DMS114 treated with DMSO at 0.1 percent for 48 hours (cell line): Measurements from ENCODE around the gene SLC5A10.

Experiments used
- DNase-seq: peaks from one replicate; lab custom pipeline; 2025; ENCODE audit not compliant: unreplicated experiment; lab: John Stamatoyannopoulos, UW

Gene SLC5A10

DNA sequence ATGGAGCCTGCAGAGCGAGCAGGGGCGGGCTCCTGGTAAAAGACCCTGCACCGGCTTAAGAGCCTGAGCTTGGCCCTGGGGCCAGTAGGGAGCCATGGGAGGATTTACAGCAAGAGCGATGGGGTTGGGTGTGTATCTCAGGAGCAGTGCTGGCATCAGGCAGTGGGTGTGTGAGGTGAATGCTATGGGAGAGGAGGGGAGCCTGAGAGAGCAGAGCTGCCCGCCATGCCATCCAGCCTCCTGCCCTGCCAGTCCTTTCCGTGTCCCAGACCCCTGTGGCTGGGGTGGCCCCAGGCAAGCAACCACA lies 29.3 kb downstream of the SLC5A10 start:
- no peak for DNase-seq

- no peak for DNase-seq
Observed at GRCh38 chr17:18981642-18982424, 29.9 kb downstream of the SLC5A10 start.

- DNase-seq: no peak
Observed at GRCh38 chr17:18984273-18985114, 32.5 kb downstream of the SLC5A10 start.

GRCh38 chr17:18985475-18985874 lies 33.5 kb downstream of the SLC5A10 start:
- DNase-seq: no peak

DNA sequence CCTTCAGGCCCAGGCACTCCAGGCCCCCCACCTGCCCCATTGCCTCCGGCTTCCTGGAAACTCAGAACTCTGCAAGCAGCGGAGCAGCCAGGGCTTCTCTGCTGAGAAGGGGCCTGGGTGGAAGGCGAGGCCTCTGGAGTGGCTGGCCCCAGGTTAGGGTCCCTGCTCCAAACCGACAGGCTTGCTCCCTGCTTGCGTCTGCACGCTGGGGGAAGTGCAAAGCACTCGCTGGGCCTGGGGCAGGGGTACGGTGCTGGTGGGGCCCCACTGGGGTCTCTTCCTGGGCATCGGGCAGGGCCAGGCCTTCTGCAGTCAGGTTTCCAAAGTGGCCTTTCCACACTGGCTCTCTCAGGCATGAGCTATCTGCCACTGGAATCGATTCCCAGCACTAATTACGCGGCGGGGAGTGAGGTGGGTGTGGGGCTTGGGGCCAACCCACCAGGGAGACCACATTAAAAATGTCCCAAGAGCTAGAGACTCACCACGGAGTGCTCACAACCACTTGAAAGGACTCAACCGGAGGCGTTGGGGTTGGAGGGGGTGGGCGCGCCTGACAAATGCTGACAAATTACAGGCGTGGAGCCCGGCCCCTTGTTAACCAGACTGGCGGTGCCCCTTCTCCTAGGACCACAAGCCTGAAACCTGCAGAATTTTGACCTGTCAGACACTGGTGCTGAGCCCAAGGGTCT lies 34.7 kb downstream of the SLC5A10 start:
- no peak for DNase-seq

GRCh38 chr17:18987230-18987610 lies 35.3 kb downstream of the SLC5A10 start:
- DNase-seq: no peak

GRCh38 chr17:18987862-18988545 lies 36.0 kb downstream of the SLC5A10 start:
- DNase-seq: no peak

GRCh38 chr17:18988546-18989173 lies 36.7 kb downstream of the SLC5A10 start:
- no peak for DNase-seq

GRCh38 chr17:18990331-18990730 lies 38.4 kb downstream of the SLC5A10 start:
- no peak for DNase-seq

DNA sequence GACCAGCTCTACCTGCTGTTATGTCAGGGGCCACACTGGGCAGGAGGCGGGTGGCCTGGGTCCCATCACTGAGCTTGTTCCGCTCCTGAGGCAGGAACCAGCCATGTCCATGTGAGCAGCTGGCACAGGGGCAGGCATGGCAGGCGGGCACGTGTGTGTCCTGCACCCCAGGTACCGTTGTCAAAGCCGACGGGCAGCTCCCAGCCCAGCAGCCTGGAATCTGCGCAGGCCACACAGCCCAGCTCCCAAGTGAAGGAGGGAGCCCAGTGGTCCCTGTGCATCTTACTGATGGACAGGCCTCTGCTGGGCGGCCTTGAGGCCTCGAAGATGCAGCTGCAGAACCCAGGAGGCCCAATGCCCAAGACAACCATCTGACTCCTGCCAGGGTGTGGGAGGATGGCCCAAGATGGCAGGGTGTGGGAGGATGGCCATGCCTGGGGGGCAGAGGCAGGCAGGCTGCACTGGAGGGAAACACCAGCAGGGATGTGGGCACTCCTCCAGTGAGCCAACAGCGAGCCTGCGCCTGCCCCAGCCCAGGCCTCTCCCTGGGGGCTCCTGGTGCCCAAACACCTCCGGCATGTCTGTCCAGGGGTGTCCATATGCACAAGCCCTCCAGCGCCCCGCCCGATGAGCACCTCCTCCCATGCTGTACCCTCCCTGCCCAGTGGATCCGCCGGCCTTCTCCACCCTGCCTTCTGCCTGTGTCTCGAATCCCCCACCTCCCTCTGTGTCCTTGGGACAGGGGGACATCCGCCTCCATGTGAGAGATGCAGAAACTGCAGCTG lies 39.8 kb downstream of the SLC5A10 start:
- no peak for DNase-seq

- DNase-seq: no peak
Observed at GRCh38 chr17:18992454-18993130, 40.6 kb downstream of the SLC5A10 start.

DNA sequence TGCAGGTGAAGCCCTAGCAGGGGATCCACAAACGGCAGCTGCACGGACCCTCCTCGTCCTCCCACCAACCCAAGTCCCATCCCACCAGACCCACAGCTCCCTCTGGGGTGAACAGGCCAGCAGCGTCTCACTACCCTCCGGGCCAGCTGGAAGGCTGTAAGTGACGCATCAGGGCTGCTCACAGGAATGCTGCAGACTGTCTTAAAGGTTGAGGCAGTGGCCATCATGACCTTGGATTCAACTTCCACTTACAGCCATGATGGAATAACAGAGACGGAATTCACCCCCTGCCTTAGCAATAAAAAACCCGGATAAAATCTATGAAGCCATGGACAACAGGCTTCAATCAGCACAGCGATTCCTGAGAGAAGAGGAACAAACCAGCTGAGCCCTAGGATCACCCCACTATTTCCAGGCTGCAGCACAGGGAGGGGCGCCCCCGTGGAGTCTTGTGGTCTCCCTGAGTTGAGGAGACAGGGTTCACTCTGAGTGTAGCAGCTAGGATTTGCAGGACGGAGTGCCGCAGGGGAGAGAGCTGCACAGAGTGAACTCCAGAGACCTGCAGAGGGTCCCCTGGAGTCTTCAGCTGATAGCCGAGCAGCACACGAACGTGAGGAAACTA lies 42.1 kb downstream of the SLC5A10 start:
- DNase-seq: no peak

DNA sequence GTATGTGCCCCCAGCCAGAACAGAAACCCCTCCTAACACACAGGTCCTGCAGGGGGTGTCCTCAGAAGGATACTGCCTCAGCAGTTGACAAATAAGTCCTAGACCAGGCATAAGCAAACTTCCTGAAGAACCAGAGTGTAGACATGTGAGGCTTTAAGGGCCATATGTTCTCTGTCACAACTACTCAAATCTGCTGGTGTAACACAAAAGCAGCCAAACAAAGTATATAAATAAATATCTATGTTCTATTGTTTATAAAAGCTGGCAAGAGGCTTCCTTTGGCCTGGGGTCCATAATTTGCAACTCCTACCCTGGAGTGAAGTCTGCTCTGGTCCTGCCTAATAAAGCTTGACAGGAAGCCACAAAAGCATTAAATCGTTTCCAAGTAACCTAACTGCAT lies 42.7 kb downstream of the SLC5A10 start:
- no peak for DNase-seq

- no peak for DNase-seq
Observed at GRCh38 chr17:18995220-18995619, 43.3 kb downstream of the SLC5A10 start.

DNA sequence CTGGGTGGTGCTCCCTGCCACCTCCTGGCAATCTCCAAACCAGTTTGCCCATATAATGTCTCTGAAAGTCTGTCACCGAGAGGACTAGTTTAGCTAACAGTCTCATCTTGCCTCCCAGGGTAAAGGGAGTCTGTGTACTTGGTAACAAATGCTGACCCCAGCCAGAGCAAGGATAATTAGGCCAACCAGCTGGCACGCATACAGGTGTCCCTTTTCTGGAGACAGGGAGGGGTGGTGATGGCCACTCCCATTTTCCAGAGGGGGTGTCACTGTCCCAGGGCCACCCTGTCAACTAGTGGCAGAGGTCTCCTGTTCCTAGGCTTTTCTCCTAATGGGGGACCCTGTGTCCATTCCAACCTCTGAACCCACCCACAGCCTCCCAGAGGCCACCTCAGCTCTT lies 44.5 kb downstream of the SLC5A10 start:
- no peak for DNase-seq

DNA sequence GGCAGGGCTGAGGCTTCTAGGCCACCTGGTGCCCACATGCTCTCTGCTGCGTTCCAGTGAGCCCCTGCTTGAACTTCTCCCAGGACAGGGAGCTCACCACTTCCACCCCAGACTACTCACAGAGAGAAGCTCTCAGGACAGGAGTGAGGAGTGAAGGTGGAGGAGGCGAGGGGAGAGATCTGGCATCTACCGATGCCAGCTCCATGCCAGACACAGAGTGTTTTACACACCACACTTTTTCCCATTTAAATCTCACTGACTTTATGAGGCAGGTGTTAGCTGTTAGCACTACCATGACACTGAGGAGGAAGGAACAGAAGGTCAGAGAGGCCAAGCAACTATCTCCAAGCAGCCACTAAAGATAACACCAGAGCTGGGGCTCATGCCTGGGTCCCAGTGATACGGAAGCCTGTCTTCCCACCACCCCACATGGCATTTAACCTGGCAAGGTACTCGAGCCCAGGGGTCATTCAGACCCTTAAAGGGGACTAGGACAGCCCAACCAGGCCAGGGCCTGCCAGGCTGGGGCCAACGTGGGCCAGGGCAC lies 45.8 kb downstream of the SLC5A10 start:
- DNase-seq: no peak

- DNase-seq: no peak
Observed at GRCh38 chr17:18999394-18999793, 47.4 kb downstream of the SLC5A10 start.

DNA sequence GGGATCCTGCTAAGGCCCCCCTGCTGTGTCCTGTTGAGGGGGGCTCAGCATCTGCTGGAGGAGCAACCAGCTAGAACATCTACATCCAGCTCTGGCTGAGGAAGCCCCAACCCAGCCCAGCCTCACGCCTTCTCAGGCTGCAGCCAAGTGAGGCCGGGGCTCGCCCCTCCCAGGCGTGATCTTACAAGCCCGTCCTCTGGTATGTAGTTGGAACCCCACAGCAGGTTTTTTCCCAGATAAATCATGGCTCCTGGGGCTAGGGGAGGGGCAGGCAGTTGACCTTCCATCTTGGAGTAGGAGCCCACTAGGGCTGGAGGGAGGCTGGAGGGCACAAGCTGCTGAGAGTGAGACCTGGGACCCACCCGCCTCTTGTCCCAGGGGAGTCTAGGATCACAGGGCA lies 47.9 kb downstream of the SLC5A10 start:
- no peak for DNase-seq
